DOHH2 (cell line): ENCODE data around the gene RAB28.

Experiments
- H3F3A ChIP-seq: fragments of 200-600 bp; sonication (generic), shearing (Covaris generic); 2 replicates; pipeline ENCODE4 v1.6.0; 2016; ENCODE audit warnings: antibody characterized with exemption, mild to moderate bottlenecking; ENCODE audit not compliant: control insufficient read depth, insufficient read depth
- H3K27ac ChIP-seq: fragments of 200-600 bp; sonication (generic); 2 replicates; pipeline ENCODE4 v1.5.1; 2014; ENCODE audit warnings: low read depth, mild to moderate bottlenecking, low read length, moderate library complexity
- H3K27me3 ChIP-seq: fragments of 200-600 bp; sonication (generic); 2 replicates; pipeline ENCODE4 v1.6.1; 2014; ENCODE audit warnings: mild to moderate bottlenecking, low read length, mixed read lengths; ENCODE audit not compliant: control insufficient read depth
- H3K36me3 ChIP-seq: fragments of 200-600 bp; sonication (generic); 2 replicates; pipeline ENCODE4 v1.6.1; 2014; ENCODE audit warnings: mild to moderate bottlenecking, low read length, moderate library complexity, mixed read lengths; ENCODE audit not compliant: control insufficient read depth
- H3K4me1 ChIP-seq: fragments of 200-600 bp; sonication (generic); 2 replicates; pipeline ENCODE4 v1.6.1; 2014; ENCODE audit warnings: mild to moderate bottlenecking, low read length, mixed read lengths; ENCODE audit not compliant: control insufficient read depth
- H3K4me2 ChIP-seq: fragments of 200-600 bp; sonication (generic); 2 replicates; pipeline ENCODE4 v1.6.0; 2014; ENCODE audit warnings: mild to moderate bottlenecking, low read length, moderate library complexity
- H3K4me3 ChIP-seq: fragments of 200-600 bp; sonication (generic); 2 replicates; pipeline ENCODE4 v1.5.1; 2014; ENCODE audit warnings: mild to moderate bottlenecking, low read length, mixed read lengths
- H3K79me2 ChIP-seq: fragments of 200-600 bp; sonication (generic); 2 replicates; pipeline ENCODE4 v1.6.1; 2014; ENCODE audit warnings: mild to moderate bottlenecking, low read length, mixed read lengths; ENCODE audit not compliant: control insufficient read depth
- H3K9me2 ChIP-seq: fragments of 200-600 bp; sonication (generic); replicated peaks from 2 replicates; pipeline ENCODE4 v1.6.1; 2014; ENCODE audit warnings: mild to moderate bottlenecking, low read length, mixed read lengths; ENCODE audit not compliant: control insufficient read depth
- H3K9me3 ChIP-seq: fragments of 200-600 bp; sonication (generic); 2 replicates; pipeline ENCODE4 v1.6.1; 2014; ENCODE audit warnings: antibody characterized with exemption, low read length, mixed read lengths; ENCODE audit not compliant: control insufficient read depth, insufficient read depth
- H4K20me1 ChIP-seq: fragments of 200-600 bp; sonication (generic); 2 replicates; pipeline ENCODE4 v1.6.0; 2014; ENCODE audit warnings: low read depth, mild to moderate bottlenecking, antibody characterized with exemption, low read length, moderate library complexity; ENCODE audit not compliant: control insufficient read depth, insufficient read depth
- CTCF ChIP-seq: fragments of 200-600 bp; sonication (generic); IDR thresholded peaks from one replicate; pipeline ENCODE4 v1.5.1; 2014; ENCODE audit warnings: antibody characterized with exemption, mild to moderate bottlenecking, low read depth, low read length; ENCODE audit not compliant: poor library complexity, severe bottlenecking
- EZH2phosphoT487 ChIP-seq: fragments of 200-600 bp; sonication (generic); IDR thresholded peaks from 2 replicates; pipeline ENCODE4 v1.6.1; 2017; ENCODE audit warnings: borderline replicate concordance, mild to moderate bottlenecking, antibody characterized with exemption, low read length, moderate library complexity, mixed read lengths

The RAB28 gene

GRCh38 chr4:13349096-13349495 lies 135.0 kb downstream of the RAB28 start:
- Histone ChIP-seq H3K4me1 (no peaks in the 10 kb centered on the region), H3K9me2 (no peaks in the 10 kb centered on the region), H4K20me1 (no peaks in the 10 kb centered on the region), H3F3A (no peaks in the 10 kb centered on the region), H3K36me3 (no peaks in the 10 kb centered on the region), H3K9me3 (no peaks in the 10 kb centered on the region), H3K4me2 (no peak overlapping the region), H3K27me3 (no peaks in the 10 kb centered on the region), H3K27ac (no peak overlapping the region), H3K4me3 (no peak overlapping the region), H3K79me2 (no peaks in the 10 kb centered on the region)
- TF ChIP-seq EZH2phosphoT487 = no peak
- no peak for TF ChIP-seq CTCF

DNA sequence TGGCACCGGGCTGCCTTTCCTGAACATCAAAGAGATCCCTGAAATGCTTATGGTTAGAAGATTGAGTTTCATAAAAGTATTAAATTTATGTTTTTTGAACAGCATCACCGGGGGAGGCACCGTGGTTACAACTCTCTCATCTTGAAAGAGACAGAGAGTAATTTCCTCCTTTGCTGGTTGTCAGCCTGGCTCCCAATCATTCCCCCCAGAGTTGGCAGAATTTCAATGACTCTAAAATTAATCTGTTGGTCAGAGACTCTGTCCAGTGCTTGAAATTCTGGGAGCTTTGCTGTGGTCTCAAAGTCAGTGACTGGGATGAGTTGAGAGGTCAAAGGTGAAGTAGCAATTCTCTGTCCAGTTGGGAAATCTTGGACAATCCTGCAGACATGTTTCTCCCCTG lies 135.9 kb downstream of the RAB28 start:
- Histone ChIP-seq H3K4me3 (no peak overlapping the region), H3K4me1 (no peaks in the 10 kb centered on the region), H3K9me3 (no peaks in the 10 kb centered on the region), H3F3A (no peaks in the 10 kb centered on the region), H3K4me2 (no peak overlapping the region), H3K27ac (no peak overlapping the region), H3K9me2 (no peaks in the 10 kb centered on the region), H4K20me1 (no peaks in the 10 kb centered on the region), H3K36me3 (no peaks in the 10 kb centered on the region), H3K79me2 (no peaks in the 10 kb centered on the region), H3K27me3 (no peaks in the 10 kb centered on the region)
- TF ChIP-seq EZH2phosphoT487 (no peak), CTCF (no peak)

DNA sequence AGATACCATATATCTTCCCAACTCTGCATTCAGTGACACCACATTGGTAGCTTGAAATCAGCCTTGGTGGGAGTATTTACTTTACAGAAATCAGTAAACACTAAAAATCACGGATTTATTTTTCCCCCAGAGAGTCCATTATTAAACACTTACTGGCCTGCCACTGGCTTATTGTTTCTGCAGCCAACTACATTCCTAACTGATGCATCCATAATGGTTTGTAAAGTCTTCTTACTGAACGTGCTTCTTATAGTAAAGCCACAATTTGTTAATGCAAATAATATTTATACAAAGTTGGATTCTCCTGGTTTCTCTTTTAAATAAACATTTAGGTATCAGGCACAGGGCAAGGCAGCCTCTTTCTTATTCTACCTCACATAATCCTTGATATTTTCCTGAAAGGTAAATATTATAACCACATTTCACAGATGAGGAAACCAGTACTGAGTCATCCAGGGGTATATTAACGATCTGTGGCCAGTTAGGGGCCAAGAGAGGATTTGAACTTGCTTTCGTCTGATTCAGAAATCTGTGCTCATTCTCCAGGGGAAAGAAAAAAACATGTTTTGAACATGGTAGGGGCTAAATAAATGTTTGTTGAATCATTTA lies 136.5 kb downstream of the RAB28 start:
- TF ChIP-seq EZH2phosphoT487 (no peak), CTCF (no peak)
- Histone ChIP-seq H3K9me2 (no peaks in the 10 kb centered on the region), H3F3A (no peaks in the 10 kb centered on the region), H3K4me2 (no peak overlapping the region), H3K9me3 (no peaks in the 10 kb centered on the region), H3K79me2 (no peaks in the 10 kb centered on the region), H4K20me1 (no peaks in the 10 kb centered on the region), H3K27ac (no peak overlapping the region), H3K4me1 (no peaks in the 10 kb centered on the region), H3K36me3 (no peaks in the 10 kb centered on the region), H3K27me3 (no peaks in the 10 kb centered on the region), H3K4me3 (no peak overlapping the region)

DNA sequence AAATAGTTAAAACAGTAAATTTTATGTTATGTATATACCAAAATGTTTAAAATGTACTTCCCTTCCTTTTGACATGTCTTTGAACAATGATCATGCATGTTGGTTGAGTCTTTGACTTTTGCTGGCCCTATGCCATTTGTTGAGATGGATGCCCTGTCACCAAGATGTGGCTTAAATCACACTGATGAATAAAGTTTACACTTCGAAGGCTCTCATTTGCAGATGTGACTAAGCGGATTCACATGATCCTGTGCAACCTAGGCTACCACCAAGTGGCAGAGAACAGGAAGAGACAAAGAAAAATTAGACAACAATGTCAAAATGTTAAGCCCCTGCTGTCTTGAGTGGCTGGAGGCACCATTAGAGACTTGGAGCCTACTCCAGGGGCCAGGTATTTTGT lies 139.9 kb downstream of the RAB28 start:
- Histone ChIP-seq H3K36me3 (no peaks in the 10 kb centered on the region), H3K4me3 (no peak overlapping the region), H3K4me2 (no peak overlapping the region), H3F3A (no peaks in the 10 kb centered on the region), H3K79me2 (no peaks in the 10 kb centered on the region), H3K27ac (no peak overlapping the region), H3K4me1 (no peaks in the 10 kb centered on the region), H3K27me3 (no peaks in the 10 kb centered on the region), H3K9me2 (no peaks in the 10 kb centered on the region), H4K20me1 (no peaks in the 10 kb centered on the region), H3K9me3 (no peaks in the 10 kb centered on the region)
- TF ChIP-seq EZH2phosphoT487 = no peak
- TF ChIP-seq CTCF = no peak
